ENCODE measurements around the gene ESRP2.

Gene ESRP2

DNA sequence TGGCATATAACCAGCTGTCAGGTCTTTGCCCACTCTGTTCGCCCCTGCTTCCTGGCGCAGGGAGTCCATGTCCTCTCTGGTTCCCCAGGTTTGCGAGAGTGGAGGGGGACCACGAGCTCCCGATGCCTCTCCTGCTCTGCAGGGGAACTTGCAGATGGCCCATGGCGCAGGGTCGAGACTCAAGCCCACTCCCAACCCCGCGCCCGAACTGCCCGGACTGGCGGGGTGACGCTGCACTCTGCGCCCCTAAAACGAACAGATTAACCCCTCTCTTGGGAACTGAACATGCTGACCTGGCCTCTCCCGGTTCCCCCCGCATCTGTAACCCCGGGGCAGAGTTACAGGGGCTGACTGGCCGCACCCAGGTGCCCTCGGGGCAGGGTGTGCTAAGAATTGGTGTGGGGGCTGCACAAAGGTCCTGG is 8.6 kb upstream of the ESRP2 start:
- TF ChIP-seq, protein P1, sequence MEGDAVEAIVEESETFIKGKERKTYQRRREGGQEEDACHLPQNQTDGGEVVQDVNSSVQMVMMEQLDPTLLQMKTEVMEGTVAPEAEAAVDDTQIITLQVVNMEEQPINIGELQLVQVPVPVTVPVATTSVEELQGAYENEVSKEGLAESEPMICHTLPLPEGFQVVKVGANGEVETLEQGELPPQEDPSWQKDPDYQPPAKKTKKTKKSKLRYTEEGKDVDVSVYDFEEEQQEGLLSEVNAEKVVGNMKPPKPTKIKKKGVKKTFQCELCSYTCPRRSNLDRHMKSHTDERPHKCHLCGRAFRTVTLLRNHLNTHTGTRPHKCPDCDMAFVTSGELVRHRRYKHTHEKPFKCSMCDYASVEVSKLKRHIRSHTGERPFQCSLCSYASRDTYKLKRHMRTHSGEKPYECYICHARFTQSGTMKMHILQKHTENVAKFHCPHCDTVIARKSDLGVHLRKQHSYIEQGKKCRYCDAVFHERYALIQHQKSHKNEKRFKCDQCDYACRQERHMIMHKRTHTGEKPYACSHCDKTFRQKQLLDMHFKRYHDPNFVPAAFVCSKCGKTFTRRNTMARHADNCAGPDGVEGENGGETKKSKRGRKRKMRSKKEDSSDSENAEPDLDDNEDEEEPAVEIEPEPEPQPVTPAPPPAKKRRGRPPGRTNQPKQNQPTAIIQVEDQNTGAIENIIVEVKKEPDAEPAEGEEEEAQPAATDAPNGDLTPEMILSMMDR (IDR thresholded peaks at IDR 0.05), result no peak

GRCh38 chr16:68242926-68243858 is 7.3 kb upstream of the ESRP2 start:
- TF ChIP-seq, protein P1 (IDR thresholded peaks at IDR 0.05), result no peak

GRCh38 chr16:68242085-68242484 is 6.2 kb upstream of the ESRP2 start:
- TF ChIP-seq, protein P1 (IDR thresholded peaks at IDR 0.05), result no peak

- TF ChIP-seq, protein P1 (IDR thresholded peaks at IDR 0.05), result no peak
Observed at GRCh38 chr16:68238029-68238345, 2.1 kb upstream of the ESRP2 start.

- TF ChIP-seq, protein P1 (IDR thresholded peaks at IDR 0.05), result no peak
Observed at GRCh38 chr16:68237243-68238028, 1.5 kb upstream of the ESRP2 start.

GRCh38 chr16:68236826-68237242 is 907 bp upstream of the ESRP2 start:
- TF ChIP-seq, protein P1 (IDR thresholded peaks at IDR 0.05), result no peak

GRCh38 chr16:68236137-68236825 is 354 bp upstream of the ESRP2 start:
- TF ChIP-seq, protein P1 (IDR thresholded peaks at IDR 0.05), result no peak

Measured in LNCAP (cell line).